ENCODE data around the gene SLC25A15.
A peak's percentile ranks its signal among the peaks of the same experiment; 100 is the strongest.

DNA sequence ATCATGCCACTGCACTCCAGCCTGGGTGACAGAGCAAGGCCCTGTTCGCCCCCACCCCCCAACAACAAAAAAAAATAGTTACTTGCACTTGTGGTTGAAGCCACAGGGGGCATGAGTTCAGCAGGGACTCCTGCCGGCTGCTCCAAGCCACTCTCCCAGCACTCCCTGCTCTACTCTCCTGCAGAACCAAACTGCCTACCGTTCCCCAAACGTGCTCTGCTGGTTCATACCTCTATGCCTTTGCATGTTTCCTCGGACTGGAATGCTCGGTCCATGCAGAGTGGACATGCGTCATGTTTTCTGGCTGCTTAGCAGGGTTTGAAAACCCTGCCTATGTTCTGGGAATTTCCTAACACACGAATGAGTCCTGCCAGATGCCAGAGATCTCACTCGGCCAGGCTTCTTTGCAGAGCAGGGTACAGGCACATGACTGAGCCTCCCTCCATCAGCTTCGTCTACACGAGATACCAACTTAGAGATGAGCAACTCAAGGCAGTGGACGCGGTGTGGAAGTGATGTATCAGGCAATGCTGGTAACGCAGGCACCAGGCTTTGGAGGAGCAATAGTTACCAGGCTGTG is 8.5 kb upstream of the SLC25A15 start:
- TF ChIP-seq, protein P1, sequence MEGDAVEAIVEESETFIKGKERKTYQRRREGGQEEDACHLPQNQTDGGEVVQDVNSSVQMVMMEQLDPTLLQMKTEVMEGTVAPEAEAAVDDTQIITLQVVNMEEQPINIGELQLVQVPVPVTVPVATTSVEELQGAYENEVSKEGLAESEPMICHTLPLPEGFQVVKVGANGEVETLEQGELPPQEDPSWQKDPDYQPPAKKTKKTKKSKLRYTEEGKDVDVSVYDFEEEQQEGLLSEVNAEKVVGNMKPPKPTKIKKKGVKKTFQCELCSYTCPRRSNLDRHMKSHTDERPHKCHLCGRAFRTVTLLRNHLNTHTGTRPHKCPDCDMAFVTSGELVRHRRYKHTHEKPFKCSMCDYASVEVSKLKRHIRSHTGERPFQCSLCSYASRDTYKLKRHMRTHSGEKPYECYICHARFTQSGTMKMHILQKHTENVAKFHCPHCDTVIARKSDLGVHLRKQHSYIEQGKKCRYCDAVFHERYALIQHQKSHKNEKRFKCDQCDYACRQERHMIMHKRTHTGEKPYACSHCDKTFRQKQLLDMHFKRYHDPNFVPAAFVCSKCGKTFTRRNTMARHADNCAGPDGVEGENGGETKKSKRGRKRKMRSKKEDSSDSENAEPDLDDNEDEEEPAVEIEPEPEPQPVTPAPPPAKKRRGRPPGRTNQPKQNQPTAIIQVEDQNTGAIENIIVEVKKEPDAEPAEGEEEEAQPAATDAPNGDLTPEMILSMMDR (IDR thresholded peaks at IDR 0.05), result peak; percentile 15; the same call in 1 of the 2 replicates
- TF ChIP-seq, protein P2, sequence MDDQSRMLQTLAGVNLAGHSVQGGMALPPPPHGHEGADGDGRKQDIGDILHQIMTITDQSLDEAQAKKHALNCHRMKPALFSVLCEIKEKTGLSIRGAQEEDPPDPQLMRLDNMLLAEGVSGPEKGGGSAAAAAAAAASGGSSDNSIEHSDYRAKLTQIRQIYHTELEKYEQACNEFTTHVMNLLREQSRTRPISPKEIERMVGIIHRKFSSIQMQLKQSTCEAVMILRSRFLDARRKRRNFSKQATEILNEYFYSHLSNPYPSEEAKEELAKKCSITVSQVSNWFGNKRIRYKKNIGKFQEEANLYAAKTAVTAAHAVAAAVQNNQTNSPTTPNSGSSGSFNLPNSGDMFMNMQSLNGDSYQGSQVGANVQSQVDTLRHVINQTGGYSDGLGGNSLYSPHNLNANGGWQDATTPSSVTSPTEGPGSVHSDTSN (IDR thresholded peaks at IDR 0.05), result no peak
- TF ChIP-seq MEF2A (IDR thresholded peaks at IDR 0.05; ENCODE audit: borderline replicate concordance, low read depth), result no peak
- TF ChIP-seq TAF1 (IDR thresholded peaks at IDR 0.05; ENCODE audit: borderline replicate concordance, low read depth, low read length), result no peak
- TF ChIP-seq ELF1 (IDR thresholded peaks at IDR 0.05), result no peak
- TF ChIP-seq GATA2 (CRISPR knock-in tag; IDR thresholded peaks at IDR 0.05), result no peak
- no peak for TF ChIP-seq FOXM1 (IDR thresholded peaks at IDR 0.05; ENCODE audit: low read depth)
- TF ChIP-seq POLR2AphosphoS5 (IDR thresholded peaks at IDR 0.05; ENCODE audit: low read depth, low read length), result no peak

All from SK-N-SH (cell line).